HG02970 (cell line): ENCODE results near the gene CHST11.

Experiments used
- ATAC-seq: cut with Tn5 transposase; IDR thresholded peaks from one replicate; pipeline ENCODE4 v1.9.1; 2021; ENCODE audit warnings: mild to moderate bottlenecking, moderate library complexity, moderate number of reproducible peaks; ENCODE audit not compliant: unreplicated experiment, low FRiP score

Gene CHST11

GRCh38 chr12:104477510-104478390 lies 21.0 kb downstream of the CHST11 start:
- no peak for ATAC-seq

GRCh38 chr12:104478396-104479122 lies 21.8 kb downstream of the CHST11 start:
- ATAC-seq, result peak; percentile 46

GRCh38 chr12:104479123-104479662 lies 22.4 kb downstream of the CHST11 start:
- ATAC-seq, result no peak

GRCh38 chr12:104480012-104480411 lies 23.3 kb downstream of the CHST11 start:
- no peak for ATAC-seq

GRCh38 chr12:104480826-104481440 lies 24.2 kb downstream of the CHST11 start:
- no peak for ATAC-seq

- ATAC-seq, result no peak
These were observed 25.4 kb downstream of the CHST11 start for GRCh38 chr12:104482113-104482512.

GRCh38 chr12:104482748-104483147 lies 26.0 kb downstream of the CHST11 start:
- ATAC-seq, result no peak

GRCh38 chr12:104484079-104484478 lies 27.3 kb downstream of the CHST11 start:
- no peak for ATAC-seq

- ATAC-seq, result no peak
These were observed 29.1 kb downstream of the CHST11 start for GRCh38 chr12:104485651-104486362.

GRCh38 chr12:104486363-104486750 lies 29.6 kb downstream of the CHST11 start:
- no peak for ATAC-seq

GRCh38 chr12:104486943-104487819 lies 30.4 kb downstream of the CHST11 start:
- no peak for ATAC-seq

GRCh38 chr12:104488374-104488773 lies 31.6 kb downstream of the CHST11 start:
- no peak for ATAC-seq

GRCh38 chr12:104490186-104490585 lies 33.4 kb downstream of the CHST11 start:
- no peak for ATAC-seq

GRCh38 chr12:104490850-104491249 lies 34.1 kb downstream of the CHST11 start:
- no peak for ATAC-seq

GRCh38 chr12:104493496-104493895 lies 36.7 kb downstream of the CHST11 start:
- ATAC-seq, result no peak

GRCh38 chr12:104494137-104494792 lies 37.5 kb downstream of the CHST11 start:
- ATAC-seq, result no peak

- ATAC-seq, result no peak
These were observed 38.0 kb downstream of the CHST11 start for GRCh38 chr12:104494793-104495158.

GRCh38 chr12:104495786-104496185 lies 39.0 kb downstream of the CHST11 start:
- ATAC-seq, result no peak

- no peak for ATAC-seq
These were observed 39.6 kb downstream of the CHST11 start for GRCh38 chr12:104496336-104496735.
